Activated T-helper 2 cell treated with anti-CD3 and anti-CD28 coated beads, Interferon-gamma antibody, Interleukin-2, Interleukin-4, amounts not matched to agents 10 μg/mL and 5 μg/mL and 100 μg/mL, durations not matched to agents 14 hours and 24 hours and 36 hours (primary cell): ENCODE measurements around the gene SLC40A1. TPM values are rescaled to one million over a fixed set of nuclear protein-coding genes. Genes with fewer than 3 reads are reported as not detected.

ENCODE experiments used
- DNase-seq: peaks from one replicate; pipeline ENCODE4 v3.0.0; 2021; ENCODE audit warnings: low spot score
- H3K27ac Mint-ChIP-seq: one replicate; pipeline ENCODE4 v1.8.0; 2021; ENCODE audit warnings: mixed read lengths
- H3K27me3 Mint-ChIP-seq: one replicate; pipeline ENCODE4 v1.8.0; 2021; ENCODE audit warnings: low read depth, mixed read lengths
- H3K36me3 Mint-ChIP-seq: one replicate; pipeline ENCODE4 v1.8.0; 2021; ENCODE audit warnings: low read depth, mixed read lengths
- H3K4me1 Mint-ChIP-seq: one replicate; pipeline ENCODE4 v1.8.0; 2021; ENCODE audit warnings: low read depth, mixed read lengths
- H3K4me3 Mint-ChIP-seq: one replicate; pipeline ENCODE4 v1.8.0; 2021; ENCODE audit warnings: low read depth, mild to moderate bottlenecking, moderate library complexity, mixed read lengths
- H3K9me3 Mint-ChIP-seq: one replicate; pipeline ENCODE4 v1.8.0; 2021; ENCODE audit warnings: mixed read lengths
- intact Hi-C: fragments of 100-400 bp; cut with micrococcal nuclease; formaldehyde crosslinking; loops from one replicate; pipeline ENCODE4 v1.15.1; 2023
- total RNA-seq: library from RNA; stranded (reverse); gene quantifications from 2 replicates; pipeline ENCODE4 v1.2.3, GENCODE V29; 2022

SLC40A1 gene
- total RNA-seq, 1 donor from 2014 or later, result 1.8 TPM

DNA sequence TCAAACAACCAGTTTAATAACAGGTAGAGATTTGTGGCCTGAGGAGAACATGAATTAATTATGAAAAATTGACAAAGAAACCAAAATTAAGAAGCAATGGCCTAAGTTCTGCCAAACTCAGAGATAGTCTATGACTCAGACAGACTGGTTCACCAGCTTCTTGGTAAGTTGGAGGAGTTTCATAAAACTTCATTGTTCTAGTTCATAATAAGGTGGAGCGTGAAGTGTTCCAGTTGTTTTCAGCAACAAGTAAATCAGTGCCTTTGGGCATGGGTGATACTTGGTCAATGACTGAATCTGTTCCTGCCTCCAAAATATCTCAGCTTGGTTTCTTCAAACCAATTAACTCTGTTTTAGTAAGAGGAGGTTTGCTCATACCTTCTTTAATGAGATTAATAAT lies 40.0 kb downstream of the SLC40A1 start:
- intact Hi-C loops, result no loop called here
- Mint-ChIP-seq H3K4me1 (no peaks in the 10 kb centered on the region), H3K27me3 (peaks cover 7% of the 10 kb centered on the region), H3K36me3 (no peaks in the 10 kb centered on the region), H3K4me3 (no peak overlapping the region), H3K9me3 (no peaks in the 10 kb centered on the region), H3K27ac (no peak overlapping the region)
- no peak for DNase-seq

DNA sequence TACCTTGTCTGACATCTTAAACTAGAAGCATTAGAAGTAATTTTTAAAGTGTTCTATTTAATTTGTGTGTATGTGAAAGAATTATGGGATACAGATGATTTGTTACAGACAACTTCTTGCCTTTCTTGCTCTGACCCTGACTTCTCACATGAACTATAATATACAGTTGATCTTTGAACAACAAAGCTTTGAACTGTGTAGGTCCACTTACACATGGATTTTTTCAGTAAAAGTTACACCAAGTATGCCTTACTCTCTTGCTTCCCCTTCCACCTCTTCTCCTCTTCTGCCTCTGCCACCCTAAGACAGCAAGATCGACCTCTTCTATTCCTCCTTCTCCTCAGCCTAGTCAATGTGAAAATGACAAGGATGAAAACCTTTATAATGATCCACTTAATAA lies 42.2 kb downstream of the SLC40A1 start:
- no peak for DNase-seq
- H3K4me1 Mint-ChIP-seq, result no peaks in the 10 kb centered on the region
- H3K4me3 Mint-ChIP-seq, result no peak overlapping the region
- peaks cover 6% of the 10 kb centered on the region for H3K27me3 Mint-ChIP-seq
- no peak overlapping the region for H3K27ac Mint-ChIP-seq
- H3K36me3 Mint-ChIP-seq, result no peaks in the 10 kb centered on the region
- H3K9me3 Mint-ChIP-seq, result no peaks in the 10 kb centered on the region
- intact Hi-C loops, result no loop called here

DNA sequence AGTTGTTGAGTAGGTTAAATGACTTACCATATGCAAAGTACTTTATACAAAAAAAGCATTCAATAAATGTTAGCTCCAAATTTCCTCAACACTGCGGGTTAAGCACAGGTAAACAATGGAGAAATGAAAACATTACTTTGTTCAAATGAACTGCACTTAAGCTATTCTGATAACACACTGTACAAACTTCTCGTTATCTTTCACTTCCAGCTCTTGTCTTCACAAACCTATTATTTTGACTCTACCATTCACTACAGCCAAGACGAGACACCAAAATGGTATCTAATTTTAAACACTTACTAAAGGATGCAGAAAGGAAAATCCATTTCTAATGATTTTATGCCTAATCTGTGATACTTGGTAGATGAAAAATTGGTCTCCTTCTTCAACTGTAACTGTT lies 43.8 kb downstream of the SLC40A1 start:
- no peak for DNase-seq
- intact Hi-C loops, result no loop called here
- H3K9me3 Mint-ChIP-seq, result no peaks in the 10 kb centered on the region
- no peaks in the 10 kb centered on the region for H3K36me3 Mint-ChIP-seq
- peaks cover 6% of the 10 kb centered on the region for H3K27me3 Mint-ChIP-seq
- H3K4me1 Mint-ChIP-seq, result no peaks in the 10 kb centered on the region
- H3K4me3 Mint-ChIP-seq, result no peak overlapping the region
- no peak overlapping the region for H3K27ac Mint-ChIP-seq

DNA sequence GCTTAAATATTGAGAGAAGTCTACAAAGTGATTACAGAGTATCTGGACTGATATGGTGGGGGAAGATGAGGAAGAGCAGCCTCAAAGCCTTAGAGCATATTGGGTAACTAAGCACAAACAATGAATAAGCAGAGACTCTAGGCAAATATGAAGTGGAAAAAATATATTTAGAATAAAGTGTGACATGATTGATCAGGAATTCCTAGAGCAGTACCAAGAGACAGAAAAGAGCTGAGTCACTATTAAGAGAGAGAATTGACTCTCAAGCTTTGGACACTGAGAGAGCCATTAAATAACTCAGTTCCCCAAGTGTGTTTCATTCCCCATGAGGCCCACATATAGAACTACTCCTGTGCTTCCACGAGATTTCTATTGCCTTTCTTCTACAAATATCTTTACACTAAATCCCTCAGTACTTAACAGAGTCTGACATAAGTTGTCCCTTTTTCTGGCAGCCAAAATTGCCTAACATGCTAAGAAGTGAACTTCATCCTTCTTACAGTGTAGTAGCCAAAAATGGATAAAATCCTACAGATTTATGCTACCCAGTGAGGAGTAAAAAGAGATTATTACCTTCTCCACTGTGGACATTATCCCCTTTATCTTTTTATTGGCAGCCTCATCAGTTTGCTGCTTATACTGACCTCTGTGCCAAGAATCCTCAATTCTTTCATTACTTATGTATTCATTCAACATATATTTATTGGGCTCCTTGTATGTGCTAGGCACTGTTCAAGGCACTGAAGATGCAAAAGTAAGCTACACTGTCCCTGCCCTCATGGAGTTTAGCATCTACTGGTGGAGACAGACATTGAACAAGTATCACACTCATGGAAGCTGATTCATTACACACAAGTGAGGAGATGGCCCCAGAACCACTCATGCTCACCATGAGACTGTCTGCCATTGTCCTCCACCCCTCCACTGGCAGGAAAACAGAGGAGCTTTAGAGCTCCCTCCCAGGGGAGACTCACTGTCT lies 45.4 kb downstream of the SLC40A1 start:
- intact Hi-C loops, result no loop called here
- H3K27me3 Mint-ChIP-seq, result peaks cover 12% of the 10 kb centered on the region
- H3K36me3 Mint-ChIP-seq, result no peaks in the 10 kb centered on the region

DNA sequence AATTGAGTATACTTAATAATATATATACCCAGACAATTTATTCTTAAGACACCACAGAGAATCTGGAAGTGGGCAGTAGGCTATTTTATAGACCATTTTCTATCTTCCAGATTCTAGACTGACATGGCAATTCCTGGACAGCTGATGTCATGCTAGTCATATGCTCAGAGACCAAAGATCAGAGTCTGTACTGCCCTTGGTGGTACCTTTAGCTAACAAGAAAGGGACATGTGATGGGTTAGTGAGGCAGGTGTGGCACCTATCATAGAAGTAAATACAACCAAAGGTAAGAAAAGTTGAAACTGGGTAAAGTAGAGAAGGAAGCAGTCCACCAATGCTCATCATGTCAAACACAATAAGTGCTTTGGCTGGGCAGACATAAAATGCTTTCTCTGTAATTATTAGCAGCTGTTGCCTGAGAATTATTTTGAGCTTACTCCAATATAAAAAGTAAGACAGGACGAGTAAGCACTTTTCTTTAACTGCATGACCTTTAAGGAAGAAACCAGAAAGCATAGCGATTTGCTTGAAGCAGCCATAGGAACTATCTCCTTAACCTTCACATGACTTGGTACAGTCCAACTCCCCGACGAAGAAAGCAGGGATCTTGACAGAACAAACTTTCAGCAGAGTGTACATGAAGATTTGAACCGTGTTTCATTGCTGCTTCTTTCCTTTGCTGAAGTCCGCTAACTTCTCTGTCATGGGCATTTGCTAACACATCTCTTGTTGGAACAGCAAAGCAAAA lies 47.1 kb downstream of the SLC40A1 start:
- Mint-ChIP-seq H3K4me3 (no peak overlapping the region), H3K4me1 (no peaks in the 10 kb centered on the region), H3K9me3 (no peaks in the 10 kb centered on the region), H3K36me3 (no peaks in the 10 kb centered on the region), H3K27me3 (peaks cover 12% of the 10 kb centered on the region), H3K27ac (no peak overlapping the region)
- intact Hi-C loops, result no loop called here
- DNase-seq, result no peak

More for the DNA sequence above, 45.4 kb downstream of the SLC40A1 start:
- Mint-ChIP-seq H3K4me1 (no peaks in the 10 kb centered on the region), H3K4me3 (no peak overlapping the region), H3K27ac (no peak overlapping the region), H3K9me3 (no peaks in the 10 kb centered on the region)
- DNase-seq, result no peak

DNA sequence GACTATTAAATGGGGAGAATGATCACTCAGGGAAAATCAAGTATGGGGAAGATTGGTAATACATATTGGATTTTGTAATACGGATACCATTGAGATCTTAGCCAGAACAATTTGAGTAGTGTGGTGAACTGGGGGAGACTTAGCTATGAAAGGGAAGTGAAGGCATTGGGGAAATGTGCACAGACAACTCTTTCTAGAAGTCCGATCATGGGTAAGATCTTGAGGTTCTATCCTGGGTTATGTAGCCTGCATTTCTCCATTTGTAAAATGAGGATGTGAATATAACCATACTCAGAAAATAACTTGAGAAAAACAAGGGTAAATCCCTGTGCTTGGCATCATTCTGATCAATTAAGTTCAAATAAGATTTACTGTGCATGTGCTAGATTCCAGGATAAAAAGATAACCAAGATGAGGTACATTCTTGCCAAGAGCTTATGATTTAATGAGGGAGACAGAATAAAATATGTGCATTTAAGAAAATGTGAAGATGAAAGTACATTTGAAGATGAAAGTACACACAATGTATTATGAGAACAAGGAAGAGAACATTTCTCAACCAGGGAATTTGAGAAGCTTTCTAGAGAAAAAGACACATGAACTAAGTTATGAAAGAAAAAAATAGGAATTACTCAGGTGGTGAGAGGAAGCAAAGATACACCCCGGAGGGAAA lies 49.5 kb downstream of the SLC40A1 start:
- no peak for DNase-seq
- peaks cover 7% of the 10 kb centered on the region for H3K27me3 Mint-ChIP-seq
- no peaks in the 10 kb centered on the region for H3K36me3 Mint-ChIP-seq
- H3K27ac Mint-ChIP-seq, result no peak overlapping the region
- no peaks in the 10 kb centered on the region for H3K4me1 Mint-ChIP-seq
- no peaks in the 10 kb centered on the region for H3K9me3 Mint-ChIP-seq
- H3K4me3 Mint-ChIP-seq, result no peak overlapping the region
- intact Hi-C loops, result no loop called here

DNA sequence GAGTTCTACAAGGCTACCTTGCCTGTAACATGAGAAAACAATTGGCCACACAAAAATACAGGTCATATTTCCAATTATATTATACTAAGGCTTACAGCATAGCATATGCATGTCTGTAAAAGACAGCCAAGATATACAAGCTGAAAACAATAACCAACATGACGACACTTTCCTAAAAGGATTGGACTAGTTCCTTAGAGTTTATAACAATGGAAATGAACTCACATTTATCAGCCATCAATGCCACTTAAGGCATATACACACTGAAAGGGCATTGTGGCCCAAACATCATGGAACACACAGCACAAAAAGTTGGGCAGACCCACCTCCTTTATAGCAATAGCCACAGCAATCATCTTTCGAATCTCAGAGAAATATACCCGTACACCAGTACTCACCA lies 52.0 kb downstream of the SLC40A1 start:
- Mint-ChIP-seq H3K36me3 (no peaks in the 10 kb centered on the region), H3K4me1 (no peaks in the 10 kb centered on the region), H3K27me3 (peaks cover 6% of the 10 kb centered on the region), H3K9me3 (no peaks in the 10 kb centered on the region), H3K27ac (no peak overlapping the region), H3K4me3 (no peak overlapping the region)
- no peak for DNase-seq
- intact Hi-C loops, result no loop called here

DNA sequence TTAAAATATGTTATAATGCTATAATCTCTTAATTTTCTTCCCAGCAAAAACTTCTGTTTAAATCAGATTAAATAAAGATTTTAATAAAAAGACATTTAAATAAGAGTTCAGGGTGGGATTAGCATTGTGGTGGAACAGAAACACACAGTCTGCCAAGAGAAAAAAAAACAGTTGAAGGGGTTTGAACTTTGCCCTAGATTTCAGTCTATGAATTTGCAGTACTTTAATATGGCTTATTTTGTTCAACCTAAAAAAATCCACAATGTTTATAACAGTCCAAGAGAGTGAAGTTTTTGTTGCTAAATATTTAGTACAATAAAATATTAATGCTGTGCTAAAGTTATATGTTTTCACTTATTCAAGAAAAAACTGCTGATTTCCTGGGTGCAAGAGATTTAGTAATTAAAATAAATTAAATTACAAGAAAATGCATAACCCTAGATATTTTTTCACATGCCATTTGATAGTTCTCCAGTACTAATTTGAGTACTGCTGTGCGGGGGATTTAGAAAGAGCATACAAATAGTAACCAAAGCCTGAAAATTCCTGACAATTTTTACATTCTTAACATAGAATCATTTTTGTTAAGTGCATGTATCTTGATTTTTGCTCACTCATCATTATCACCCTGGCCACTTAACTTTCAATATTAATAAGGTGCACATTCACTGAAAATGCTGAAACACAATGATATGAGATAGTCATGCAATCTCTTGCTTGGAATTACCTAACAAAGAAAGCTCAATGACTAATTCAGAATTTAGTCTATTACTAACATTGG lies 52.6 kb downstream of the SLC40A1 start:
- no peaks in the 10 kb centered on the region for H3K9me3 Mint-ChIP-seq
- H3K27ac Mint-ChIP-seq, result no peak overlapping the region
- intact Hi-C loops, result no loop called here
- DNase-seq, result no peak
- no peaks in the 10 kb centered on the region for H3K4me1 Mint-ChIP-seq
- peaks cover 6% of the 10 kb centered on the region for H3K27me3 Mint-ChIP-seq
- no peak overlapping the region for H3K4me3 Mint-ChIP-seq
- H3K36me3 Mint-ChIP-seq, result no peaks in the 10 kb centered on the region

DNA sequence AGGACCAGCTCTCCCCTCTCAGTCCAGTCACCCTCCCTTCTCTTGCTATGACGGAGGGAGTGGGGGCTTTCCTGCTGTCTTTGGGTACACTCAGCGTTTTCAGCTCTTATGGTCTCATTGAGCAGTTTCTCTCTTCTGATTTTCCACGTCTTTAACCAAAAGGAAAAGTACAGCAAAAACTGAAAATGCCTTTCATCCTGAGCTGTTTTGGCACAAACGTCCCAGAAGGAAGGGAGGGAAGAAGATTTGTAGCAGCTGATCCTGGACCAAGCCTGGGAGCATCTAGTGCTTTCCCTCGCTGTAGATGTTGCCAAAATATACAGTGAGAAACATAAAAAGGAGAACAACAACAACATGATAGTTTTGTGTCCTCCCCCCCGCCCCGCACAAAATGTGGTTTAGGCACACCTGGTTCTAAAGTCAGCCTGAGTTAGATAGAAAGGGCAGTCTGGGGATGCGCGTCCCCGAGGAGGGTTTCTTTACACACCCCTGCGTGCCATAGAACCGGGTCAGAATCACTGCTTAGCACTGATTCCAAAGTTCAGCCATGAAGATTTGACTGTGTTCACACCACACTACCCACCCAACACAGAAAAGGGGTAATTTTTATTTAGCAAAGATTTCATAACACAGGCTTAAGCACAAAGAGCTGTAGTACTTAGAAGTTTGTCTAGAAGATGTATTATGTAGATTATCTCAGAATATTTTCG lies 53.4 kb downstream of the SLC40A1 start:
- no peaks in the 10 kb centered on the region for H3K9me3 Mint-ChIP-seq
- H3K27me3 Mint-ChIP-seq, result peaks cover 6% of the 10 kb centered on the region
- no peaks in the 10 kb centered on the region for H3K36me3 Mint-ChIP-seq
- intact Hi-C loops, result no loop called here
- no peak overlapping the region for H3K27ac Mint-ChIP-seq
- no peaks in the 10 kb centered on the region for H3K4me1 Mint-ChIP-seq
- DNase-seq, result no peak
- H3K4me3 Mint-ChIP-seq, result no peak overlapping the region

DNA sequence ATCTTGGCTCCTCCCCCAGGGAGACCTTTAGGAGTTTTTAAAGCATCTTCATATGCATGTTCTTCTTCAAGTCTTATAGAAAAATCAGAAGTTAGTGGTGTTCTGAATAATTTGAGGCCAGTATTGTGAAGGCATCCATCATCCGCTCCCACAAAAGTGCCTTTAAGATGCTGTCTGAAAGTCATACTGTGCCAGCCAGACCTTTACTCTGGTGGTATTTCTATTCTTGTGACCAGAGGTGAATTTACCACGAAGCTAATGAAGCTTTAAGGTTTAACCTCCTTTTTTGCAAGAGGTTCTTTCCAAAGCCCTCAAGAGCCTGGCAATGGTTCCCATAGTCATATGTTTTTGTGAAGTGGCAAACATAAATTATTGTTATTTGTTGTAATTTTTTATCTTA lies 54.3 kb downstream of the SLC40A1 start:
- intact Hi-C loops, result no loop called here
- H3K27ac Mint-ChIP-seq, result no peak overlapping the region
- no peak overlapping the region for H3K4me3 Mint-ChIP-seq
- H3K4me1 Mint-ChIP-seq, result no peaks in the 10 kb centered on the region
- no peaks in the 10 kb centered on the region for H3K9me3 Mint-ChIP-seq
- no peaks in the 10 kb centered on the region for H3K36me3 Mint-ChIP-seq
- peaks cover 6% of the 10 kb centered on the region for H3K27me3 Mint-ChIP-seq
- DNase-seq, result no peak

DNA sequence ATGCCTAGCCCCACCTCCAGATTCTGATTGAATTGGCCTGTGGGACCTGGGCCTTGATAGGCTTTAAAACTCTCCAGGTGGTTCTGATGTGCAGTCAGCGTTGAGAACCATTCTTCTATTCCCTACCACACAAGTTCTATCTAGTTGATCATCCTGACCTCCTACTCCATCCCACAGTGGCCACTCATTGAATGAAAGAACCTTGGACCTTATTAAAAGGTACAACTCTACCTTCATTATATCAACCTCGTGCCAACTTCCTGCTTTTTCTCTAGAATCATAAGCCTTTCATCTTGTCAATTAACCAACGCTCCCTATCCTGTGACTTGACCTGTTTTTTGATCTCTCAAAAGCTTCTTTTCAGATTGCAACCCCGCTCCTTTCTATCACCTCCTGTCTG lies 55.8 kb downstream of the SLC40A1 start:
- Mint-ChIP-seq H3K27me3 (no peaks in the 10 kb centered on the region), H3K4me1 (no peaks in the 10 kb centered on the region), H3K27ac (no peak overlapping the region), H3K9me3 (no peaks in the 10 kb centered on the region), H3K4me3 (no peak overlapping the region), H3K36me3 (no peaks in the 10 kb centered on the region)
- no peak for DNase-seq
- intact Hi-C loops, result no loop called here
